AG20443 (cell line): ENCODE measurements around the gene JAKMIP1.

Source experiments
- DNase-seq: peaks from one replicate; pipeline ENCODE4 v3.0.0; 2012; ENCODE audit warnings: low spot score, mixed read lengths

Gene JAKMIP1

GRCh38 chr4:6119507-6120020 is 80.8 kb downstream of the JAKMIP1 start:
- DNase-seq: no peak

- no peak for DNase-seq
Observed at GRCh38 chr4:6118201-6118600, 82.1 kb downstream of the JAKMIP1 start.

GRCh38 chr4:6116696-6117285 is 83.6 kb downstream of the JAKMIP1 start:
- no peak for DNase-seq

- no peak for DNase-seq
Observed at GRCh38 chr4:6115746-6116586, 84.4 kb downstream of the JAKMIP1 start.

- DNase-seq: no peak
Observed at GRCh38 chr4:6115342-6115741, 85.0 kb downstream of the JAKMIP1 start.

- DNase-seq: no peak
Observed at GRCh38 chr4:6114601-6115000, 85.7 kb downstream of the JAKMIP1 start.

GRCh38 chr4:6114181-6114580 is 86.2 kb downstream of the JAKMIP1 start:
- DNase-seq: no peak

GRCh38 chr4:6113641-6114040 is 86.7 kb downstream of the JAKMIP1 start:
- no peak for DNase-seq

GRCh38 chr4:6112606-6113290 is 87.6 kb downstream of the JAKMIP1 start:
- DNase-seq: no peak

- DNase-seq: no peak
Observed at GRCh38 chr4:6111354-6111960, 88.9 kb downstream of the JAKMIP1 start.

GRCh38 chr4:6110681-6111353 is 89.5 kb downstream of the JAKMIP1 start:
- no peak for DNase-seq

GRCh38 chr4:6109842-6110560 is 90.3 kb downstream of the JAKMIP1 start:
- no peak for DNase-seq

- DNase-seq: no peak
Observed at GRCh38 chr4:6107886-6108285, 92.5 kb downstream of the JAKMIP1 start.

GRCh38 chr4:6107114-6107791 is 93.1 kb downstream of the JAKMIP1 start:
- no peak for DNase-seq

- no peak for DNase-seq
Observed at GRCh38 chr4:6106156-6106555, 94.2 kb downstream of the JAKMIP1 start.

- DNase-seq: no peak
Observed at GRCh38 chr4:6105311-6105911, 94.9 kb downstream of the JAKMIP1 start.

- DNase-seq: no peak
Observed at GRCh38 chr4:6104541-6105130, 95.7 kb downstream of the JAKMIP1 start.

GRCh38 chr4:6097581-6097980 is 102.8 kb downstream of the JAKMIP1 start:
- DNase-seq: no peak

GRCh38 chr4:6095897-6096296 is 104.5 kb downstream of the JAKMIP1 start:
- no peak for DNase-seq
